Measurements from ENCODE around the gene MYPOP. TPM values are rescaled to one million over a fixed set of nuclear protein-coding genes. Genes with fewer than 3 reads are reported as not detected.

The MYPOP gene
- total and polyA plus RNA-seq, 2 of the 13 experiments (the other 11 are each of a cell fraction or from before 2014, with no cell fraction given): 2.3 to 2.7 TPM

- TF ChIP-seq ZGPAT (CRISPR knock-in tag; IDR thresholded peaks at IDR 0.05) (peak; percentile 9; the same call in 1 of the 2 replicates), CHD4 (IDR thresholded peaks at IDR 0.05; ENCODE audit: borderline replicate concordance, low read length) (peak; percentile 38; the same call in 1 of the 2 replicates), MTF2 (CRISPR knock-in tag; IDR thresholded peaks at IDR 0.05; ENCODE audit: borderline replicate concordance) (no peak), ZNF788 (CRISPR knock-in tag; IDR thresholded peaks at IDR 0.05; ENCODE audit: borderline replicate concordance) (0 out of 2 replicates have a peak, but pooled peaks have one; percentile 23), LCORL (IDR thresholded peaks at IDR 0.05) (no peak), LCORL (CRISPR knock-in tag; IDR thresholded peaks at IDR 0.05) (0 out of 2 replicates have a peak, but pooled peaks have one; percentile 35), SOX6 (IDR thresholded peaks at IDR 0.05) (no peak), SOX6 (CRISPR knock-in tag; IDR thresholded peaks at IDR 0.05) (peak; percentile 11; the same call in 1 of the 2 replicates), DNMT3B (CRISPR knock-in tag; conservative IDR thresholded peaks at IDR 0.05) (no peak), FOXM1 (CRISPR knock-in tag; IDR thresholded peaks at IDR 0.05) (no peak), KMT2A (CRISPR knock-in tag; IDR thresholded peaks at IDR 0.05) (0 out of 2 replicates have a peak, but pooled peaks have one; percentile 8), ZFP82 (CRISPR knock-in tag; IDR thresholded peaks at IDR 0.05; ENCODE audit: borderline replicate concordance) (0 out of 2 replicates have a peak, but pooled peaks have one; percentile 3), ZNF275 (CRISPR knock-in tag; IDR thresholded peaks at IDR 0.05; ENCODE audit: borderline replicate concordance) (0 out of 2 replicates have a peak, but pooled peaks have one; percentile 22), HOXA5 (CRISPR knock-in tag; IDR thresholded peaks at IDR 0.05) (peak; percentile 16; the same call in 1 of the 2 replicates), TOE1 (CRISPR knock-in tag; IDR thresholded peaks at IDR 0.05) (no peak), ATF7 (IDR thresholded peaks at IDR 0.05) (no peak), ATF7 (CRISPR knock-in tag; IDR thresholded peaks at IDR 0.05) (no peak), AGO1 (IDR thresholded peaks at IDR 0.05; ENCODE audit: low read depth, low read length, poor library complexity, severe bottlenecking) (no peak), PITX1 (CRISPR knock-in tag; IDR thresholded peaks at IDR 0.05) (0 out of 2 replicates have a peak, but pooled peaks have one; percentile 11), CENPBD1 (CRISPR knock-in tag; IDR thresholded peaks at IDR 0.05; ENCODE audit: borderline replicate concordance, low read depth) (no peak)
Measured at GRCh38 chr19:45901912-45902650, at the start of gene MYPOP (continued).
